CD4-positive, alpha-beta T cell treated with Interleukin-2 at 100 ng/mL for 4 hours (primary cell): ENCODE data around the gene H2AZ2.
A peak's percentile ranks its signal among the peaks of the same experiment; 100 is the strongest.
"Not testable (repeated sequence)": the region's sequence is repeated elsewhere in the genome, so short reads cannot be mapped to it uniquely, and the experiment has no call there.

Experiments used
- DNase-seq: peaks from one replicate; pipeline ENCODE4 v3.0.0-alpha.2; 2020; ENCODE audit warnings: low spot score

Gene H2AZ2

DNA sequence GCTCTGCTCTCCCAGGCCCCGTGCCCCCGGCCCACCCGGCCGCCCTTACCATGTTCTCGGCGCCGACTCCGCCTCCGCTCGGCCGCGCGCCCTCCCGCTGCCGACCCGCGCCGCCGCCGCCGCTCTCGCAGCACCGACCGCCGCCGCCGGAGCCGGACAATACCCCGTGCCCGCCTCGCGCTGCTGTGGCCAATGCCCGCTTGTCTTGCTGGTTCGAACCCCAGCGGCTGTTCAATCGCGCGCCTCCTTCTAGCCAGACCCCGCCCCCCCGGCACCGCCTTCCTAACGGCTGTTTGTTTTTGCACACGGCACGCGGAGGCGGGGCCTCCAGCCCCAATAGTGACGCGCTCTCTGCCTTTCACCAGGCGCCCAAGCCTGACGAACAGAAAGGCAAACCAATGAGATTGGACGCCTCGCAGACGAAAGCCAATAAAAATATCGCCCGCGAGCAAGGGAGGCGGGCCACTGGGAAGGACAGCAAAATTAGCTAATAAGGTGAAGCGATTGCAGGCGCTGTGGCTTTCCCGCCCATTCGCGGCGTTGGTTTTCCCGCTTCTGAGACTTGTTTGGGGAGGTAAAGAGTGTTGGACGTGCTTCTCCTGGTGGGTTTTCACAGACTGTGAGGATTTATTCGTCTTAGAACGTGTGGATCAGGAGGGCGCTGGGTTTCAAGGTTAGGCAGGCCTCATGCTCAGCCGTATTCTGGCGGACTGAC, at the start of gene H2AZ2:
Gene H2AZ2, minus strand, starts transcription at position 168 of the 715 bp plus-strand sequence. Its CDS starts 116 bp downstream, at position 52.
- peak; percentile 100 for DNase-seq

DNA sequence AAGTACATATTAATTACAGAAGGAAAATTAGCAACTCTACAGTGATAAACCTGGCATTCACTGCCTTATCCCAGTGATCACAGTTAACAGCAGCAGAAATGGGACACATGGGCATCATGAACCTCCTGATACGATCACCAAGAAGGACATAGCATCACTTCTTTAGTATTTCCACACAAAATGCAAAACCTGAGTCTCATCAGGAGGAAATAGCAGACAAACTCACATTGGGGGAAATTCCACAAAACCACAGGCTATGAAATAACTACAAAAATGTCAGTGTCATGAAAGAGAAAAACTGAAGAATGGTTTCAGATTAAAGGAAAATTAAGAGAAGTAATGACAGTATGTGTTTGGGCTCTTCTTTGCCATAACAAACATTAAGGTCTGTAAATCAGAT, 49.4 kb upstream of the H2AZ2 start:
- no peak for DNase-seq

DNA sequence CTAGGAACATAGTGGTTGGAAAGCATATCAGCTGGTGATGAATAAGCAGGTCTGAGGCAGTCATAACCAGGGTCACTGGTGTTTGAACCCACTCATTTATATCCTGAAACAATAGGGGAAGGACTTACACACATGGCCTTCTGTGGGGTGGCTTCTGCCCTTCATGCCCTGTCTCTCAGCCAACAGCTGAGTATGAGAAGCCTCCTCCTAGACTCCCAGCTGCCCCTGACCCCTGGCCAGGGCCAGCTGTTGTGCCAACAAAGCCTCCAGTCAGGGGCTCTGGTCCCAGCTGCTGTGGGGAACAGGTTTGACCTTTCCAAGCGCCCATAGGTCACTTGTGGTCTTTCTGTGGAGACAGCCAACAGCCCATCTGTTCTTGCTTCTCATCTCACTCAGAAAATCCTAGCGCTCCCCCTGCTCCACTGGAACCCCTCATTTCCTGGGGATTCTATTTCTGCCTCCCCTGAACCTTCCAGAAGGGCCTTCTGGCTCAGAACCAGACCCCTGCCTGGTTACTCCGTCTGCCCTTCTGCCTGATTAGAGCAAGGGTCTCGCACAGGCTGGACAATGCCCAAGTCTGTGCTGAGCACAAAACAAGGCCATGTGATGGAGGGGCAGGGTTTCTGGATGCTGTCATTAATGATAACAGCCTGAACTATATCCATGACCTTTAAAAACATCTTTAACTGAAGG, 47.1 kb upstream of the H2AZ2 start:
- no peak for DNase-seq

DNA sequence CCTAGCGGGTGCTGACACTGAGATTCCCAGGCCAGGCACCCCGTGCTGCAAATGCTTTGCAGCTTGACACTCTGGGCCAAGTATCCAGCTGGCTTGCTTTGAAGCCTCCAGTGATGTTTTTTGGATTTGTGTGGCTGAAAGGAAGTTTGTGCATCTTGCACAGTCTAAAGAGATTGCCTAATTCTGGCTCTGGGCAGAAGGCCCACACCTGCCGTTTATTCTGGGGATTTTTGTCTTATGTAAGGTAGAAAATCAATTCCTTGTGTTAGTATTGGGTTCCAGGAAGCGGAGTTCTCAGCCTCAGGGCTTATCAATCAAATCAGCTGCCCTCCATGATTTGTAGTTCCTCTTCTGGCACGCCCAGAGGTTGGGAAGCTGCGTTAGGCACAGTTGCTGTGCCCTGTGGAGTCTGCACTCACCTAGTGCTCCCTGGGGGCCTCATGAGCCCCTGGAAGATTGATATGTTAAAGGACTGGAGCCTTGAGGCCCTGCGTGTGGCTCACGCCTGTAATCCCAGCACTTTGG, 45.9 kb upstream of the H2AZ2 start:
- no peak for DNase-seq

DNA sequence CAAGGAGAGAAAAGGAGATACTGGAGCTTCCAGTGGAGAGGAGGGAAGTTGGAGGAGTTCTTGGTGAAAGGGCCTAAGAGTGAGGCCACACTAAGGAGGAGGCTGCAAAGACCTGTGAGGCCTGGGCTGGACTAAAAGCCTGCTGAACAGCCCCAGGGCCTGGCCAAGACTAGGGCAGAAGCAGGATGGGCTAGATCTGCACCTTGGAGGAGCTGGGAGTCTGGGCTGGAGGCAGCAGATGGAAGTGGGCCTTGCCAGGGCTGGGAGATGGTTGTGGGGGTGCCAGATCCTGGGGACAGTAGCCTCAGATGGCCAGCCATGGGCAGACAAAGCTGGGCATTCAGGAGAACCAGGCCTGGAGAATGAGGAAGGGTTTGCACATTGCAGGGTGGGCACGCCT, 43.9 kb upstream of the H2AZ2 start:
- no peak for DNase-seq

DNA sequence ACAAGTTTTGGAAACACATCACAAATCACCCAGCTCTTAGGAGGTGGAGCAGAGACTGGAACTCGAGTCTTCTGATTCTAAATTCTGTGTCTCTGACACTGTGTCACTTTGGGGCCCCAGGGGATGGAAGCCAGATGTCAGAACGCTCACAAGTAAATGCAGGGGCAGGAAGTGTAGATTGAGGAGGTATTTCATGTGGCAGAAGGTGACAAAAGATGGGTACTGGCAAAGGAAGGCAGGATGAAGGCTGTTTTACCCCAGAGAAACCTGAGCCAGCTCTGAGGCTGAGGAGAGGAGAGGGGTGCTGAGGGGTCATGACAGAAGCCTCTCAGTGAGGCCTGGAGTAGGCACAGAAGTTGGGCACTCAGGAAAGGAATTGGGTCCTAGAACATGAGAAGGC, 43.5 kb upstream of the H2AZ2 start:
- DNase-seq, result peak; percentile 48

DNA sequence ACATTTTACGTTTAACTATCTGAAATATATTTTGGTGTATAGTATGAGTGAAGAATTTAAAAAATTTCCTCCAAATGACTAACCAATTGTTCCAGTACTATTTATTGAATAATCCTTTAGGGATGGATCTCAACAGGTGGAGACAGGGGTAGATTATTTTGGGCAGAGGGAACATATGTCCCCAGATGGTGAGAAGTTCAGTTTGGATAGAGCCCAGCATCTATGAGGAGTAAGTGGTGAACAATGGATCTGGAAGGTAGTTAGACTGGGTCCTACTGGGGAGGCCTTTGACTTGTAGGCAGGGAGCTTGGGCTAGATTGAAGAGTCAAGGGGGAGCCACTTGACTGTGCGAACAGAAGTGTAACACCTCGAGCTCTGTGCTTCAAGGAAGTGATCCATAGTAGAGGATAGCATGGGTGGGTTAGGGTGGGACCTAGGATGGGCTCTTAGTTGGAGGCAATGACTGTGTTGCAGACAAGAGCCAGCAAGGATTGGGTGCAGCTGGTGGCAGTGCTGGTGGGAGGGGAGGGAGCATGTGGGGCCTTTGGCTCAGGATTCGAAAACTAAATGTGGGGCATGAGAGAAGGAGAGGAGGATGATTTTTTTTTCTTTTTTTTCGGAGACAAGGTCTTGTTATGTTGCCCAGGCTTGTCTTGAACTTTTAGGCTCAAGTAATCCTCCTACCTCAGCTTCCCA, 41.3 kb upstream of the H2AZ2 start:
- DNase-seq, result no peak

DNA sequence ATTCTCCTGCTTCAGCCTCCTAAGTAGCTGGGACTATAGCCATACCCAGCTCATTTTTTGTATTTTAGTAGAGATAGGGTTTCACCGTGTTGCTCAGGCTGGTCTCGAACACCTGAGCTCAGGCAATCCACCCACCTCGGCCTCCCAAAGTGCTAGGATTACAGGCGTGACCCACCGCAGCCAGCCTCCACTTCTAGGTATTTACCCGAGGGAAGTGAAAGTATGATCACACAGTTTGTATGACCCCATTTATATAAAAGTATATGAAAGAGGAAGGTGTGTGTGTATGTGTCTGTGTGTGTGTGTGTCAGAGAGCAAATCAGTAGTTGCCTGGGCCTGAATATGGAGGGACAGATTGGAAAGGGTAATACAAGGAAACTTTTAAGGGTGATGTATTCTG, 39.4 kb upstream of the H2AZ2 start:
- DNase-seq, result no peak

DNA sequence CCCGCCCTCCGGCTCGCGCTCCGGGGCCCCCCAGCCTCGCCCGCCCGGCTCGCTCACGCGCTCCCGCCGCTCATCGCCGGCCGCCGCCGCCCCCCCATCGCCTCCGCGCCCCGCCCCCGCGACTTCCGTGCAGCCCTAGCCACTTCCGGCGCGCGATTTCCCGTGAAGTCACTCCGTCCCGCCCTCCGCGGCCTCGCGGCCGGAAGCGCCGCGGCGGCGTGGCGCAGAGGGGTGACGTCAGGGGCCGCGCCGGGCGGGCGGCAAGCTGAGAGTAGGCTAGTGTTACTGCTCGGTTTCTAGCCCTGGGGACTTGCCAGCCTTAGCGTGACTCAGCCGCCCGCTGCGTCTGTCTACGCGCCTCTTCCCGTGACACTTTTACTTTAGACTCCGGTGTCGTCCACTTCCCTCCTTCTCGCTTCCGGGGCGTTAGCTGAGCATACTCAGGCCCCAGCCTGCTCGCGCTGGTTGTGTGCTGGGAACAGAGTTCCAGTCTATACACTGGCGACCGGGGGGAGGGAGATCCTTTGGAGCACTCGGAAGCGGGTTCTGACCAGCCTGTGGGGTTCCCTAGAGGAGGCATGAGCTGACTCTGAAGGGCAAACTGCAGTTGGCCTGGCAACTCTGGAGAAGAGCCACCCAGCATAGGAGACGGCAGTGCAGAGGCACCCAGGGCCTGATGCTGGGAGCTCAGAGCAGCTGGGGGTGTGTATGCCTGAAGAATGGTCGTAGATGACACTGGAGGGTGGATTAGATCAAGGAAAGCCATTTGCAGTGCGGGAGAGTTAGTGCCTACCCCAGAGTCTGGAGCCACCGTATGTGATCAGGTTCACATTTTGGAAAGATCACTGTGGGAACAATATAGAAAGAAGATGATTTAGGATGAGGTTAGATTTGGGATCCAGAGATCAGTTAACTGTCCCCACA, 37.8 kb upstream of the H2AZ2 start, which contains the start of gene PURB:
Gene PURB, minus strand, starts transcription at position 137 of the 924 bp plus-strand sequence. CDS start 182 bp downstream, outside the sequence.
- peak; percentile 97 for DNase-seq

DNA sequence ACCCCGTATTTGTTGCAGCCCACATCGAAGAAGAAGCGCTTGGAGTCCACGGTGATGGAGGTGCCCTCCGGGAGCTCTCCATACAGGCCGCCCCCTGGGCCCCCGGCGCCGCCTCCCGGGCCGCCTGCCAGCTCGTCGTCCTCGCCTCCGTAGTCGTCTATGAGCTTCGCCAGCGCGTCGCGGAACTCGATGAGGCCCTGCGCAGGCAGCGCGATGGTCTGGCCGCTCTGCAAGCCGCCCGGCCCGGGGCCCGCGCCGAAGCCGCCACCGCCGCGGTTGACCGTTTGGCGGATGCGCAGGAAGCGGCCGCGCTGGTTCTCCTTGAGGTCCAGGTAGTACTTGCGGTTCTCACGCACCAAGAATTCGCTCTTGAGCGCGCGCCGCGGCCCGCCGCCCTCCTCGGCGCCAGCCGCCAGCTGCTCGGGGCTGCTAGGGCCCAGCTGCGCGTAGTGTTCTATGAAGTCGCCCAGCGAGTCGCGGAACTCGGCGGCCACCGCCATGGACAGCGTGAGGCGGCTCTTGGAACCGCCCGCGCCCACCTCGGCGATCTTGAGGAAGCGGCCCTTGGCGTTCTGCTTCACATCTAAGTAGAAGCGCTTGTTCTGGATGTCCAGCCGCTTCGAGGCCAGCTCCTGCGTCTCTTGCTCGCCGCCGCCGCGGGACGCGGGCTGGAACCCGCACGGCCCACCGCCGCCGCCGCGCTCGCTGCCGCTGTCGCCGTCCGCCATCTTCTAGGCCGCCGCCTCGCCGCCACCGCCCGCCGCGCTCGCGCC, 36.9 kb upstream of the H2AZ2 start:
- peak; percentile 49 for DNase-seq

DNA sequence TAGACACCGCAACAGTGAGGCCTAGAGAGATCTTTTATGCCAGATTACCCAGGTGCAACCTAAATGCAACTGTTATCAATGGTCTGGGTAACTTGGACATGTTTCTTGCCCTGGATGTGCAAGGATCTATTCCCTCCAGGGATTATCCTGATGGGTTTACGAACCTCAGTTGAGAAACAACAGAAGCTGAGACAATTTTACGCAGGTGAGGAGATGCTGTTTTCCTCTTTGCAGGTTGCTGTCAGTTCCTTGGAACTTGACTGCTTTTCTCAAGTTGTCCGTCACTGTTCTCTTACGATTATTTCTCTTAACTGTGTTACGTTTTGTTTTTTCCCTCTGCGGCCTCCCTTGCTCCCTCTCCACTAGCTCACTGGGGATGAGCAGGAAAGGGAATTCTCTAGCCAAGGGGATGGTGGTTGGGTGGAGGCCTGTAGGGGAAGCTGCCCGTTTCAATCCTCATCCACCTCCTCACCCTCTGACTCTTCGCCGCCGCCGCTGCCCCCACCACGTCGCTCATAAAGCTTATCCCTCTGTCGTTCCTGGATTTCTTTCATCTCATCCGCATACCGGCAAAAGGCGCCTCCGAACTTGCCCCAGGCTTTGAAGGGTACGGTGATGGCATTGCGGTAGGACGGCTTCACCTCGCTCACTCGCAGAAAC, 36.2 kb upstream of the H2AZ2 start:
- DNase-seq, result no peak

DNA sequence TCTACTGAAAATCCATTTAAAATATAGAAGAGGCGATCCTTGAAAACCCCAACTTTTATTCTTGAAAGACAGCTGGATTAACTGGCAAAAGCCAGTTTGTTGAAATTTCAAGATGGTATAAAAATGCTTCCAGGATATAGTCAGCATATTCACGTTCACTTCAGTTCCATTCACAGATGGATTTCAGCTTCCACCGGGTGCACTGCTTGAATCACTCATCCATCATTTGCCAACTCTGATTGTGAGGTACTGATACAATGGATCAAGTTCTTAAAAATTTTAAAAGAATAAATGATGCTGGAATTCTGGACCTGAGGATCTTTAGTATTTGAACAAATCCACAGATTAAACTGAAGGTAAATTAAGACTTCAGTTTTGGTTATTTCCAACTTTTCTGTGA, 35.0 kb upstream of the H2AZ2 start:
- DNase-seq, result no peak

DNA sequence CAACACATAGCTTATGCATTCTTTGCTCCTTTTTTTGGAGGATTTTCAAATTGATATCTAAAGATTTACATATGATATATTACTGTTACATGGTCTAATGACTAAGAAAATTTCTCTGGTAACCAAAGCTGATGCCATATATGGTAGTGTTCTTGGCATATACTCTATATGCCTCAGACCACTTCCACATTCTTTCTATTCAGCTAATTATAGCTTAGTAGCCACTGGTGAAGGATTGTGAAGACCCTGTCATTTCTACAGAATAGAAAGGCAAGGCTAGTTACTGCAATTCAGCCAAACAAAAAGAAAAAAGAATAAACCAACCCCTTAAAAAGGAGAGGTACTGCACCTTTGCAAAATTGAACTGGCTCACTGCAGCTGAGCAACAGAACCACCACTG, 33.7 kb upstream of the H2AZ2 start:
- DNase-seq, result no peak

DNA sequence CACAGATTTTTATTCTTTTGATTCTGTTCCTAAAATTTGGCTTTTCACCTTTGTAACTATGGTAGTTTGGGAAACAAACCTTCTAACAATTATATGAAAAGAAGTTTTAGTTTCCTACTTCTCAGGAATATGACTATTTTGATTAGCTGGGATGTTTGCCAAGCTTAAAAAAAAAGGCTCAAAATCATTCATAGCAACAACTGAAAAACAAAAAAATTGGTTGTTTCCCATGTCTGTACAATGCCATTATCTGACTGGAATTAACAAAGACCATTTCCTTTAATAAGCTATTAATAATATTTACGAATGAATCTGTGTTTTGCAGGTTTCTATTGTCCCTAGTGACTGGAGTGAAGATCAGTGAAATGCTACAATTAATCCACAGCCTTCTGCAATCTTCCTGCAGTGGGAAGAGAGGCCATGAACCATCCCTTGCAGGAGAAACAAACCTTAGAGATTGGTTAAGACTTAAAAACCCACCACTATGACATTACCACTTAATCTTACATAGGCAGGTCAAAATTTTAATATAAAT, 33.2 kb upstream of the H2AZ2 start:
- DNase-seq, result no peak

DNA sequence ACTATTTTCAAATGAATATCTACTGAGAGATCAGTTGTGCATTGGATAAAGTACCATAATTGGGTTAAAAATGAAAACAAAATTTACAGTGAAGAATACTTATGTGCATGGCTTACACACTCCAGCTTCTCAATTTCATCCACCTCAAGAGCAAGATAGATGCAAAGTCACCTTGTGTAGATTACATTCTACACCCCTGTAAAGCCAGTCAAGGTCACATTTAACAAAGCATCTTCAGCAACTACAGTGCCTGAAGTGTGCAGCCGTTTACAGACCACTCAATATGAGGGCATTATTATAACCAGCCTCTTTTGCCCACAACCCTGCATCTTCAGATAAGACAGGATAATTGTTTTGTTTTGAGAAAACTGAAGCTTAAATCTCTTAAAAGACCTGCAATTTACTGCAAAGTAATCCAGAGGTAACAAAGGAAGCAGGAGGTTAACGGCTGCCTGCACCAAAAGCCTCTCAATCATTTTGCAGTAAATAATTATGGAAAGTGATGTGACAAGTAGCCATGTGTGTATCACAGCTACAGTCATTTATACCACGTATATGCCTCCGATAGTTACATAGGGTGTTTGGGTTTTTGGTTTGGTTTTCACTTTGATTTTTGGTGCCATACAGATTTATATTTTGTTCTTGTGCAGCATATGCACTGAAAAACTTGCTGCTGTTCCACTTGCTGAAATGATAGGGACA, 32.6 kb upstream of the H2AZ2 start:
- DNase-seq, result no peak

DNA sequence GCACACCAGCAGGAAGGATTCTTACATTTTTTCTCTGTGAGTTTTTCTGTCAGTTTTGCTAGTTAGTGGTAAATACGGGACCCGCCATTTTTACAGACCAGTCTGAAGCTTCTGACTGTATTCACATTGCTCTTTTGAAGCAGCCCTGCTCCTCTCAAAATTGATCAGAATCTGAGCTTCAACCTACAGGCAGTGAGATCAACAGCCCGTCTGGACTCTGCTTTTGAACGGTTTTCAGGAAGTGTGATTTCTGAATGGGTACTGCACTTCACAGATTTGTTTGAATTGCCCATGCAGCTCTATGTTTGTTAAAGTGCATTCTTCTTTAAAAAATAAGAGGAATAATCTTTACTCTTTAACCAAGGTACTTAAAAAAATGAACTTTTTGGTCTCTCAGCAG, 28.5 kb upstream of the H2AZ2 start:
- no peak for DNase-seq

DNA sequence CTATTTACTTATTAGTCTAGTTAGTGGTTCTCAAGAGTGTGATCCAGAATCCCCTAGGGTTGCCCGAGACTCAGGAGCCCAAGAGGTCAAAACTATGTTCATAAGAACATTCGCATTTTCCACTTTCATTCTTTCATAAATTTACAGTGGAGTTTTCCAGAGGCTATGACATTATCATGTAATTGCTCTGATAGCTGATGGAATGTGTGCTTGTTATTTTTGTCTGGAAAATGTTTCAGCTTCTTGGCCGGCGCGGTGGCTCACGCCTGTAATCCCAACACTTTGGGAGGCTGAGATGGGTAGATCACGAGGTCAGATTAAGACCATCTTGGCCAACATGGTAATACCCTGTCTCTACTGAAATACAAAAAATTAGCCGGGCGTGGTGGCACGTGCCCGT, 27.4 kb upstream of the H2AZ2 start:
- no peak for DNase-seq

DNA sequence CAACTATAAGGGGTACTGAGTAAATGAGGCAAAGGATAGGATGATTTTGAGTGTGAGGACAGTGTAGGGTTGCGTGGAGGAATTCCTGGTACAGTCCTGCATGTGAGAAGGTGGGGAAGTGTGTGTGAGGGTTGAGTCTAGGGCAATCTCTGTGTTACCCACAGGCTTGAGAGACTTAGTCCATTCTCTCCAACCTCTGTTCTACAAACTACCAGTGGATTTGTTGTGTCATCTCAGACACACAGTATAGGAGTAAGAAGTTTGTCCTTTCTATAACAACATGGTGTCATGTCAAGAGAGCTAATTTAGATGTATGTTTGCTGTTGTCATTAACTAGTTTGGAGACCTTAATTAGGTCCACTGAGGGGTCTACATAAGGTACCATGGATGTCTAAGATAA, 24.9 kb upstream of the H2AZ2 start:
- DNase-seq, result no peak

DNA sequence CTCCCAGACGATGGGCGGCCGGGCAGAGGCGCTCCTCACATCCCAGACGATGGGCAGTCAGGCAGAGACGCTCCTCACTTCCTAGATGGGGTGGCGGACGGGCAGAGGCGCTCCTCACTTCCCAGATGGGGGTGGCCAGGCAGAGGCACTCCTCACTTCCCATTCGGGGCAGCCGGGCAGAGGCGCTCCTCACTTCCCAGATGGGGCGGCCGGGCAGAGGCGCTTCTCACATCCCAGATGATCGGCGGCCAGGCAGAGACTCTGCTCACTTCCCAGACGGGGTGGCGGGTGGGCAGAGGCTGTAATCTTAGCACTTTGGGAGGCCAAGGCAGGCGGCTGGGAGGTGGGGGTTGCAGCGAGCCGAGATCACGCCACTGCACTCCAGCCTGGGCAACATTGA, 24.0 kb upstream of the H2AZ2 start:
- DNase-seq, result not testable (repeated sequence)
